ENCODE results near the gene NDEL1.

DNA sequence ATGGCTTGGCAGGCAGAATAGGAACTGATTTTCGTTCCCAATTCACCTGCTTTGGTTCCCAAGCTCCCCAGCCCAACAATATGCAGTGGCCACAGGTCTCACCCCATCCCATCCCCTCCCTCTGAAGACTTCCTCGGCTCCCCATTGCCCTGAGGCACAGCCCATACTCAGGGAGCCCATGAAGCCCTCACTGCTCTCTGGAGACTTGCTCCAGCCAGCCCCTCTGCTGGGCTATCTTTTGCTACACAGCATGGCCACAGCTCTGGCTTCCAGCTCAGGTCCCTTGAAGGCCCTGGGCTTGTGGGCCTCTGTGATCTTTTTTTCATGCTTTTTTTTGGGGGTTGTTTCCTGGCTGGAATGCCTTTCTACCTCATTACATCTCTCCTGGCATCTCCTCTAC, 29.5 kb upstream of the NDEL1 start:
- TF ChIP-seq, protein P1, sequence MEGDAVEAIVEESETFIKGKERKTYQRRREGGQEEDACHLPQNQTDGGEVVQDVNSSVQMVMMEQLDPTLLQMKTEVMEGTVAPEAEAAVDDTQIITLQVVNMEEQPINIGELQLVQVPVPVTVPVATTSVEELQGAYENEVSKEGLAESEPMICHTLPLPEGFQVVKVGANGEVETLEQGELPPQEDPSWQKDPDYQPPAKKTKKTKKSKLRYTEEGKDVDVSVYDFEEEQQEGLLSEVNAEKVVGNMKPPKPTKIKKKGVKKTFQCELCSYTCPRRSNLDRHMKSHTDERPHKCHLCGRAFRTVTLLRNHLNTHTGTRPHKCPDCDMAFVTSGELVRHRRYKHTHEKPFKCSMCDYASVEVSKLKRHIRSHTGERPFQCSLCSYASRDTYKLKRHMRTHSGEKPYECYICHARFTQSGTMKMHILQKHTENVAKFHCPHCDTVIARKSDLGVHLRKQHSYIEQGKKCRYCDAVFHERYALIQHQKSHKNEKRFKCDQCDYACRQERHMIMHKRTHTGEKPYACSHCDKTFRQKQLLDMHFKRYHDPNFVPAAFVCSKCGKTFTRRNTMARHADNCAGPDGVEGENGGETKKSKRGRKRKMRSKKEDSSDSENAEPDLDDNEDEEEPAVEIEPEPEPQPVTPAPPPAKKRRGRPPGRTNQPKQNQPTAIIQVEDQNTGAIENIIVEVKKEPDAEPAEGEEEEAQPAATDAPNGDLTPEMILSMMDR (tag by site-specific recombination; IDR thresholded peaks at IDR 0.05) = no peak
- TF ChIP-seq SALL2 (tag by site-specific recombination; IDR thresholded peaks at IDR 0.05; ENCODE audit: borderline replicate concordance) = no peak
- TF ChIP-seq, protein P2, sequence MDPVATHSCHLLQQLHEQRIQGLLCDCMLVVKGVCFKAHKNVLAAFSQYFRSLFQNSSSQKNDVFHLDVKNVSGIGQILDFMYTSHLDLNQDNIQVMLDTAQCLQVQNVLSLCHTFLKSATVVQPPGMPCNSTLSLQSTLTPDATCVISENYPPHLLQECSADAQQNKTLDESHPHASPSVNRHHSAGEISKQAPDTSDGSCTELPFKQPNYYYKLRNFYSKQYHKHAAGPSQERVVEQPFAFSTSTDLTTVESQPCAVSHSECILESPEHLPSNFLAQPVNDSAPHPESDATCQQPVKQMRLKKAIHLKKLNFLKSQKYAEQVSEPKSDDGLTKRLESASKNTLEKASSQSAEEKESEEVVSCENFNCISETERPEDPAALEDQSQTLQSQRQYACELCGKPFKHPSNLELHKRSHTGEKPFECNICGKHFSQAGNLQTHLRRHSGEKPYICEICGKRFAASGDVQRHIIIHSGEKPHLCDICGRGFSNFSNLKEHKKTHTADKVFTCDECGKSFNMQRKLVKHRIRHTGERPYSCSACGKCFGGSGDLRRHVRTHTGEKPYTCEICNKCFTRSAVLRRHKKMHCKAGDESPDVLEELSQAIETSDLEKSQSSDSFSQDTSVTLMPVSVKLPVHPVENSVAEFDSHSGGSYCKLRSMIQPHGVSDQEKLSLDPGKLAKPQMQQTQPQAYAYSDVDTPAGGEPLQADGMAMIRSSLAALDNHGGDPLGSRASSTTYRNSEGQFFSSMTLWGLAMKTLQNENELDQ (tag by site-specific recombination; IDR thresholded peaks at IDR 0.05; ENCODE audit: low read depth) = no peak
- no peak for TF ChIP-seq ZNF324 (tag by site-specific recombination; IDR thresholded peaks at IDR 0.05)
- no peak for TF ChIP-seq WT1 (tag by site-specific recombination; IDR thresholded peaks at IDR 0.05)
- no peak for TF ChIP-seq ZSCAN30 (tag by site-specific recombination; IDR thresholded peaks at IDR 0.05)
- TF ChIP-seq SP2 (tag by site-specific recombination; IDR thresholded peaks at IDR 0.05) = no peak
- TF ChIP-seq, protein P3, sequence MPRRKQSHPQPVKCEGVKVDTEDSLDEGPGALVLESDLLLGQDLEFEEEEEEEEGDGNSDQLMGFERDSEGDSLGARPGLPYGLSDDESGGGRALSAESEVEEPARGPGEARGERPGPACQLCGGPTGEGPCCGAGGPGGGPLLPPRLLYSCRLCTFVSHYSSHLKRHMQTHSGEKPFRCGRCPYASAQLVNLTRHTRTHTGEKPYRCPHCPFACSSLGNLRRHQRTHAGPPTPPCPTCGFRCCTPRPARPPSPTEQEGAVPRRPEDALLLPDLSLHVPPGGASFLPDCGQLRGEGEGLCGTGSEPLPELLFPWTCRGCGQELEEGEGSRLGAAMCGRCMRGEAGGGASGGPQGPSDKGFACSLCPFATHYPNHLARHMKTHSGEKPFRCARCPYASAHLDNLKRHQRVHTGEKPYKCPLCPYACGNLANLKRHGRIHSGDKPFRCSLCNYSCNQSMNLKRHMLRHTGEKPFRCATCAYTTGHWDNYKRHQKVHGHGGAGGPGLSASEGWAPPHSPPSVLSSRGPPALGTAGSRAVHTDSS (tag by site-specific recombination; IDR thresholded peaks at IDR 0.05) = no peak
- TF ChIP-seq, protein P4, sequence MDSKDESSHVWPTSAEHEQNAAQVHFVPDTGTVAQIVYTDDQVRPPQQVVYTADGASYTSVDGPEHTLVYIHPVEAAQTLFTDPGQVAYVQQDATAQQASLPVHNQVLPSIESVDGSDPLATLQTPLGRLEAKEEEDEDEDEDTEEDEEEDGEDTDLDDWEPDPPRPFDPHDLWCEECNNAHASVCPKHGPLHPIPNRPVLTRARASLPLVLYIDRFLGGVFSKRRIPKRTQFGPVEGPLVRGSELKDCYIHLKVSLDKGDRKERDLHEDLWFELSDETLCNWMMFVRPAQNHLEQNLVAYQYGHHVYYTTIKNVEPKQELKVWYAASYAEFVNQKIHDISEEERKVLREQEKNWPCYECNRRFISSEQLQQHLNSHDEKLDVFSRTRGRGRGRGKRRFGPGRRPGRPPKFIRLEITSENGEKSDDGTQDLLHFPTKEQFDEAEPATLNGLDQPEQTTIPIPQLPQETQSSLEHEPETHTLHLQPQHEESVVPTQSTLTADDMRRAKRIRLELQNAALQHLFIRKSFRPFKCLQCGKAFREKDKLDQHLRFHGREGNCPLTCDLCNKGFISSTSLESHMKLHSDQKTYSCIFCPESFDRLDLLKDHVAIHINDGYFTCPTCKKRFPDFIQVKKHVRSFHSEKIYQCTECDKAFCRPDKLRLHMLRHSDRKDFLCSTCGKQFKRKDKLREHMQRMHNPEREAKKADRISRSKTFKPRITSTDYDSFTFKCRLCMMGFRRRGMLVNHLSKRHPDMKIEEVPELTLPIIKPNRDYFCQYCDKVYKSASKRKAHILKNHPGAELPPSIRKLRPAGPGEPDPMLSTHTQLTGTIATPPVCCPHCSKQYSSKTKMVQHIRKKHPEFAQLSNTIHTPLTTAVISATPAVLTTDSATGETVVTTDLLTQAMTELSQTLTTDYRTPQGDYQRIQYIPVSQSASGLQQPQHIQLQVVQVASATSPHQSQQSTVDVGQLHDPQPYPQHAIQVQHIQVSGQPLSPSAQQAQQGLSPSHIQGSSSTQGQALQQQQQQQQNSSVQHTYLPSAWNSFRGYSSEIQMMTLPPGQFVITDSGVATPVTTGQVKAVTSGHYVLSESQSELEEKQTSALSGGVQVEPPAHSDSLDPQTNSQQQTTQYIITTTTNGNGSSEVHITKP (tag by site-specific recombination; IDR thresholded peaks at IDR 0.05) = no peak
- TF ChIP-seq, protein P5, sequence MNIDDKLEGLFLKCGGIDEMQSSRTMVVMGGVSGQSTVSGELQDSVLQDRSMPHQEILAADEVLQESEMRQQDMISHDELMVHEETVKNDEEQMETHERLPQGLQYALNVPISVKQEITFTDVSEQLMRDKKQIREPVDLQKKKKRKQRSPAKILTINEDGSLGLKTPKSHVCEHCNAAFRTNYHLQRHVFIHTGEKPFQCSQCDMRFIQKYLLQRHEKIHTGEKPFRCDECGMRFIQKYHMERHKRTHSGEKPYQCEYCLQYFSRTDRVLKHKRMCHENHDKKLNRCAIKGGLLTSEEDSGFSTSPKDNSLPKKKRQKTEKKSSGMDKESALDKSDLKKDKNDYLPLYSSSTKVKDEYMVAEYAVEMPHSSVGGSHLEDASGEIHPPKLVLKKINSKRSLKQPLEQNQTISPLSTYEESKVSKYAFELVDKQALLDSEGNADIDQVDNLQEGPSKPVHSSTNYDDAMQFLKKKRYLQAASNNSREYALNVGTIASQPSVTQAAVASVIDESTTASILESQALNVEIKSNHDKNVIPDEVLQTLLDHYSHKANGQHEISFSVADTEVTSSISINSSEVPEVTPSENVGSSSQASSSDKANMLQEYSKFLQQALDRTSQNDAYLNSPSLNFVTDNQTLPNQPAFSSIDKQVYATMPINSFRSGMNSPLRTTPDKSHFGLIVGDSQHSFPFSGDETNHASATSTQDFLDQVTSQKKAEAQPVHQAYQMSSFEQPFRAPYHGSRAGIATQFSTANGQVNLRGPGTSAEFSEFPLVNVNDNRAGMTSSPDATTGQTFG (tag by site-specific recombination; IDR thresholded peaks at IDR 0.05; ENCODE audit: borderline replicate concordance) = no peak
- TF ChIP-seq ZNF548 (tag by site-specific recombination; IDR thresholded peaks at IDR 0.05) = no peak
- TF ChIP-seq MZF1 (tag by site-specific recombination; IDR thresholded peaks at IDR 0.05; ENCODE audit: borderline replicate concordance) = no peak
- no peak for TF ChIP-seq ZBTB48 (tag by site-specific recombination; IDR thresholded peaks at IDR 0.05)

Measured in HEK293 (cell line).